Ishikawa (cell line): Measurements from ENCODE around the gene MPST.

Source experiments
- CEBPB ChIP-seq: IDR thresholded peaks from 2 replicates; pipeline ENCODE4 v1.6.1; 2012
- CREB1 ChIP-seq: IDR thresholded peaks from 2 replicates; pipeline ENCODE4 v1.6.1; 2012; ENCODE audit warnings: low read depth
- EGR1 ChIP-seq: IDR thresholded peaks from 2 replicates; pipeline ENCODE4 v1.6.1; 2012
- EP300 ChIP-seq: IDR thresholded peaks from 2 replicates; pipeline ENCODE4 v1.6.1; 2012; ENCODE audit warnings: borderline replicate concordance
- FOXM1 ChIP-seq: IDR thresholded peaks from 2 replicates; pipeline ENCODE4 v1.6.1; 2012; ENCODE audit warnings: low read depth, borderline replicate concordance
- NFIC ChIP-seq: IDR thresholded peaks from 2 replicates; pipeline ENCODE4 v1.6.1; 2012
- RAD21 ChIP-seq: IDR thresholded peaks from 2 replicates; pipeline ENCODE4 v1.6.1; 2012; ENCODE audit warnings: low read depth
- TAF1 ChIP-seq: IDR thresholded peaks from 2 replicates; pipeline ENCODE4 v1.6.1; 2012; ENCODE audit warnings: low read depth, mild to moderate bottlenecking
- TCF12 ChIP-seq: IDR thresholded peaks from 2 replicates; pipeline ENCODE4 v1.6.1; 2012; ENCODE audit warnings: low read depth
- TEAD4 ChIP-seq: IDR thresholded peaks from 2 replicates; pipeline ENCODE4 v1.6.1; 2012
- YY1 ChIP-seq: IDR thresholded peaks from 2 replicates; pipeline ENCODE4 v1.6.1; 2012; ENCODE audit warnings: low read depth
- ZBTB7A ChIP-seq: IDR thresholded peaks from 2 replicates; pipeline ENCODE4 v1.6.1; 2012; ENCODE audit warnings: low read depth
- TF ChIP-seq, protein P1 (sequence below): IDR thresholded peaks from 2 replicates; pipeline ENCODE4 v1.6.1; 2012; ENCODE audit warnings: low read depth, mild to moderate bottlenecking
- TF ChIP-seq, protein P2 (sequence below): IDR thresholded peaks from 2 replicates; pipeline ENCODE4 v1.6.1; 2012
- TF ChIP-seq, protein P3 (sequence below): IDR thresholded peaks from 2 replicates; pipeline ENCODE4 v1.6.1; 2012

Gene MPST

DNA sequence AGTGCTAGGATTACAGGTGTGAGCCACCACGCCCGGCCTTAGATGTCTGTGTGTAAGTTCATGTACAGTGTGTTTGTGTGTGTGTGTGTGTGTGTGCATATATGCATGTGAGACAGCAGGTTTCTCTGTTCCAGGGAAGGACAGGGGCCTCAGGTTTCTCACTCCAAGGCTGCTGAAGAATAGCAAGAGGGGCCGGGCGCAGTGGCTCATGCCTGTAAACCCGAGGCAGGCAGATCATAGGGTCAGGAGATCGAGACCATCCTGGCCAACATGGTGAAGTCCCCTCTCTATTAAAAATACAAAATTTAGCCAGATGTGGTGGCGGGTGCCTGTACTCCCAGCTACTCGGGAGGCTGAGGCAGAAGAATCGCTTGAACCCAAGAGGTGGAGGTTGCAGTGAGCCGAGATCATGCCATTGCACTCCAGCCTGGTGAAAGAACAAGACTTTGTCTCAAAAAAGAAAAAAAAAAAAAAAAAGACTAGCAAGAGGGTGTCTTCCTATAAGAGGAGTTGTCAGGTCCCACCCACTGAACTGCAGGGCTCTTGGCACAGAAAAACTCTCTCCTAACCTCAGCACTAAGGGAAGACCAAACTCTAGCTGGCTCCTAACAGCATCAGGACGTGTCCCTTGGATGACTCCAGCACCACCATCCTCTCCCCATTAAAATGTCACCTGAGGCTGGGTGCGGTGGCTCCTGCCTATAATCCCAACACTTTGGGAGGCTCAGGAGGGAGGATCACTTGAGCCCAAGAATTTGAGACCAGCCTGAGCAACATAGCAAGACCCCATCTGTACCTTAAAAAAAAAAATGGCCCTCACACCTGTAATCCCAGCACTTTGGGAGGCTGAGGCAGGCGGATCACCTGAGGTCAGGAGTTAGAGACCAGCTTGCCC lies 40.3 kb upstream of the MPST start:
- TF ChIP-seq, protein P1, sequence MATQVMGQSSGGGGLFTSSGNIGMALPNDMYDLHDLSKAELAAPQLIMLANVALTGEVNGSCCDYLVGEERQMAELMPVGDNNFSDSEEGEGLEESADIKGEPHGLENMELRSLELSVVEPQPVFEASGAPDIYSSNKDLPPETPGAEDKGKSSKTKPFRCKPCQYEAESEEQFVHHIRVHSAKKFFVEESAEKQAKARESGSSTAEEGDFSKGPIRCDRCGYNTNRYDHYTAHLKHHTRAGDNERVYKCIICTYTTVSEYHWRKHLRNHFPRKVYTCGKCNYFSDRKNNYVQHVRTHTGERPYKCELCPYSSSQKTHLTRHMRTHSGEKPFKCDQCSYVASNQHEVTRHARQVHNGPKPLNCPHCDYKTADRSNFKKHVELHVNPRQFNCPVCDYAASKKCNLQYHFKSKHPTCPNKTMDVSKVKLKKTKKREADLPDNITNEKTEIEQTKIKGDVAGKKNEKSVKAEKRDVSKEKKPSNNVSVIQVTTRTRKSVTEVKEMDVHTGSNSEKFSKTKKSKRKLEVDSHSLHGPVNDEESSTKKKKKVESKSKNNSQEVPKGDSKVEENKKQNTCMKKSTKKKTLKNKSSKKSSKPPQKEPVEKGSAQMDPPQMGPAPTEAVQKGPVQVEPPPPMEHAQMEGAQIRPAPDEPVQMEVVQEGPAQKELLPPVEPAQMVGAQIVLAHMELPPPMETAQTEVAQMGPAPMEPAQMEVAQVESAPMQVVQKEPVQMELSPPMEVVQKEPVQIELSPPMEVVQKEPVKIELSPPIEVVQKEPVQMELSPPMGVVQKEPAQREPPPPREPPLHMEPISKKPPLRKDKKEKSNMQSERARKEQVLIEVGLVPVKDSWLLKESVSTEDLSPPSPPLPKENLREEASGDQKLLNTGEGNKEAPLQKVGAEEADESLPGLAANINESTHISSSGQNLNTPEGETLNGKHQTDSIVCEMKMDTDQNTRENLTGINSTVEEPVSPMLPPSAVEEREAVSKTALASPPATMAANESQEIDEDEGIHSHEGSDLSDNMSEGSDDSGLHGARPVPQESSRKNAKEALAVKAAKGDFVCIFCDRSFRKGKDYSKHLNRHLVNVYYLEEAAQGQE, result no peak
- TF ChIP-seq FOXM1 (no peak), YY1 (no peak), EGR1 (no peak), RAD21 (no peak), CEBPB (no peak), NFIC (no peak)
- TF ChIP-seq, protein P2, sequence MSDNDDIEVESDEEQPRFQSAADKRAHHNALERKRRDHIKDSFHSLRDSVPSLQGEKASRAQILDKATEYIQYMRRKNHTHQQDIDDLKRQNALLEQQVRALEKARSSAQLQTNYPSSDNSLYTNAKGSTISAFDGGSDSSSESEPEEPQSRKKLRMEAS, result no peak

GRCh38 chr22:36981247-36981775 lies 38.2 kb upstream of the MPST start:
- TF ChIP-seq CREB1 (no peak), EP300 (no peak), TAF1 (no peak), NFIC (no peak)
- TF ChIP-seq, protein P2, result no peak

DNA sequence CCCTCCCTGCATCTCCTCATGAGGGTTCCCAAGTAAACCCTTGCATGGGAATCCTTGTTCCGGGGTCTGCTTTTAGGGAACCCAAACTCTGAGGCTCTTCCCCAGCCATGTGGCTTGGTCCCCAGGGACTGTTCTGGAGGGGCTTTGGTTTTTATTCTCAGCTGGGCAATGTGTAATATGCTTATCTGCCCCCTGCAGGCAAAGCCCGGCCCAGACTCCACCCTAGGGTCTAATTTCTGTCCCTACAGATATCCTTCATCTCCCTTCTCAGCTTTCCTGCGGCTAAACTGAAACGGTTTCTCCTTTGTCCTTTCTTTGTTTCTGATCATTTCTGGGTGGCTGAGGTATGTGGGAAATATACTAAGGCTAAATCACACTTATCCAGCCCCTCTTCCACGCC lies 37.4 kb upstream of the MPST start:
- TF ChIP-seq YY1, result no peak
- no peak for TF ChIP-seq EGR1
- TF ChIP-seq FOXM1, result no peak
- no peak for TF ChIP-seq TAF1
- TF ChIP-seq RAD21, result no peak
- no peak for TF ChIP-seq CREB1
- TF ChIP-seq, protein P2, result no peak
- TF ChIP-seq TEAD4, result no peak
- TF ChIP-seq EP300, result no peak
- TF ChIP-seq, protein P3, sequence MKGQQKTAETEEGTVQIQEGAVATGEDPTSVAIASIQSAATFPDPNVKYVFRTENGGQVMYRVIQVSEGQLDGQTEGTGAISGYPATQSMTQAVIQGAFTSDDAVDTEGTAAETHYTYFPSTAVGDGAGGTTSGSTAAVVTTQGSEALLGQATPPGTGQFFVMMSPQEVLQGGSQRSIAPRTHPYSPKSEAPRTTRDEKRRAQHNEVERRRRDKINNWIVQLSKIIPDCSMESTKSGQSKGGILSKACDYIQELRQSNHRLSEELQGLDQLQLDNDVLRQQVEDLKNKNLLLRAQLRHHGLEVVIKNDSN, result no peak
- TF ChIP-seq NFIC, result no peak
- TF ChIP-seq ZBTB7A, result no peak
- TF ChIP-seq, protein P1, result no peak
- no peak for TF ChIP-seq TCF12
- TF ChIP-seq CEBPB, result no peak

GRCh38 chr22:36985211-36985889 lies 34.2 kb upstream of the MPST start:
- TF ChIP-seq, protein P1, result no peak
- TF ChIP-seq CEBPB, result no peak
- no peak for TF ChIP-seq TEAD4
- TF ChIP-seq ZBTB7A, result no peak
- no peak for TF ChIP-seq TCF12
- no peak for TF ChIP-seq EGR1
